ENCODE data around the gene GALE. TPM values are rescaled to one million over a fixed set of nuclear protein-coding genes. Genes with fewer than 3 reads are reported as not detected.

The GALE gene
- total and polyA plus RNA-seq, 4 donors, result 21.4 to 146 (median 80.0) TPM

DNA sequence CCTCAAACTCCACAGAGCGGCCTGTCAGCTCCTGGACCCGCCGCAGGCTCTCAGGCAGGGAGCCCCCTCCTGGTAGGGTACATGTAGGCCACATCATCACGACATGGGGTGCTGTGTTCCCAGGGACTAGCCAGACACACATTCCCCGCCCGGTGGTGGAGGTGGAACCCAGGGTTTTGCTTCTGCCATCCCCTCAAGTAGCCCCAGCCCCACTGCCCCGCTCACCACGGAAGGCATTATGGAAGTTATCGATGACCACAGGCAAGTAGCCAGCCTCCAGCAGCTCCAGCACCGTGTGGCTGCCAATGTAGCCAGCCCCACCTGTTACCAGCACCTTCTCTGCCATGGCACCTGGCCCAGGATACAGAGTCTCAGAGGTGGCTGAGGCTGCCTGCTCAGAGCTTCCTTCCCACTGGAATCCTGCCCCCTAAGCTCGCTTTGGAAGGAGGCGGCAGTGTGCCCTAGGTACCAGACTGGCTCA is 1.9 kb downstream of the GALE start:
- H3K9ac ChIP-seq (ENCODE audit: insufficient read depth in 1 of 2, low read length in 2 of 2), result no peak overlapping the region
- H3K9me3 ChIP-seq (ENCODE audit: control insufficient read depth in 4 of 4, insufficient read depth in 3 of 4, low read length in 3 of 4), result no peaks in the 10 kb centered on the region
- no peaks in the 10 kb centered on the region for H3K27me3 ChIP-seq (ENCODE audit: control insufficient read depth in 3 of 3, insufficient read depth in 3 of 3, low read length in 2 of 3)
- 82 to 88% methylated on average over 12 of the region's 12 CpGs for WGBS, 2 donors
- H3K4me1 ChIP-seq (ENCODE audit: control insufficient read depth in 5 of 5, insufficient read depth in 5 of 5, low read length in 5 of 5), result peaks cover 0 to 32% (median 14%) of the 10 kb centered on the region in 5 donors
- H3K4me3 ChIP-seq, result no peak overlapping the region
- no peak for ATAC-seq (ENCODE audit: insufficient read depth, low FRiP score)
- H3K27ac ChIP-seq (ENCODE audit: low read depth in 1 of 2, low read length in 1 of 2), result peak overlapping the region in 1 of 2 donors; percentile 97
- DNase-seq, result no peak
- TF ChIP-seq, protein P1, sequence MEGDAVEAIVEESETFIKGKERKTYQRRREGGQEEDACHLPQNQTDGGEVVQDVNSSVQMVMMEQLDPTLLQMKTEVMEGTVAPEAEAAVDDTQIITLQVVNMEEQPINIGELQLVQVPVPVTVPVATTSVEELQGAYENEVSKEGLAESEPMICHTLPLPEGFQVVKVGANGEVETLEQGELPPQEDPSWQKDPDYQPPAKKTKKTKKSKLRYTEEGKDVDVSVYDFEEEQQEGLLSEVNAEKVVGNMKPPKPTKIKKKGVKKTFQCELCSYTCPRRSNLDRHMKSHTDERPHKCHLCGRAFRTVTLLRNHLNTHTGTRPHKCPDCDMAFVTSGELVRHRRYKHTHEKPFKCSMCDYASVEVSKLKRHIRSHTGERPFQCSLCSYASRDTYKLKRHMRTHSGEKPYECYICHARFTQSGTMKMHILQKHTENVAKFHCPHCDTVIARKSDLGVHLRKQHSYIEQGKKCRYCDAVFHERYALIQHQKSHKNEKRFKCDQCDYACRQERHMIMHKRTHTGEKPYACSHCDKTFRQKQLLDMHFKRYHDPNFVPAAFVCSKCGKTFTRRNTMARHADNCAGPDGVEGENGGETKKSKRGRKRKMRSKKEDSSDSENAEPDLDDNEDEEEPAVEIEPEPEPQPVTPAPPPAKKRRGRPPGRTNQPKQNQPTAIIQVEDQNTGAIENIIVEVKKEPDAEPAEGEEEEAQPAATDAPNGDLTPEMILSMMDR (IDR thresholded peaks at IDR 0.05; ENCODE audit: control extremely low read depth, extremely low read depth), result no peak
- peaks cover 0 to 34% (median 3%) of the 10 kb centered on the region in 4 donors for H3K36me3 ChIP-seq (ENCODE audit: control insufficient read depth in 4 of 4, insufficient read depth in 4 of 4, low read length in 4 of 4)

DNA sequence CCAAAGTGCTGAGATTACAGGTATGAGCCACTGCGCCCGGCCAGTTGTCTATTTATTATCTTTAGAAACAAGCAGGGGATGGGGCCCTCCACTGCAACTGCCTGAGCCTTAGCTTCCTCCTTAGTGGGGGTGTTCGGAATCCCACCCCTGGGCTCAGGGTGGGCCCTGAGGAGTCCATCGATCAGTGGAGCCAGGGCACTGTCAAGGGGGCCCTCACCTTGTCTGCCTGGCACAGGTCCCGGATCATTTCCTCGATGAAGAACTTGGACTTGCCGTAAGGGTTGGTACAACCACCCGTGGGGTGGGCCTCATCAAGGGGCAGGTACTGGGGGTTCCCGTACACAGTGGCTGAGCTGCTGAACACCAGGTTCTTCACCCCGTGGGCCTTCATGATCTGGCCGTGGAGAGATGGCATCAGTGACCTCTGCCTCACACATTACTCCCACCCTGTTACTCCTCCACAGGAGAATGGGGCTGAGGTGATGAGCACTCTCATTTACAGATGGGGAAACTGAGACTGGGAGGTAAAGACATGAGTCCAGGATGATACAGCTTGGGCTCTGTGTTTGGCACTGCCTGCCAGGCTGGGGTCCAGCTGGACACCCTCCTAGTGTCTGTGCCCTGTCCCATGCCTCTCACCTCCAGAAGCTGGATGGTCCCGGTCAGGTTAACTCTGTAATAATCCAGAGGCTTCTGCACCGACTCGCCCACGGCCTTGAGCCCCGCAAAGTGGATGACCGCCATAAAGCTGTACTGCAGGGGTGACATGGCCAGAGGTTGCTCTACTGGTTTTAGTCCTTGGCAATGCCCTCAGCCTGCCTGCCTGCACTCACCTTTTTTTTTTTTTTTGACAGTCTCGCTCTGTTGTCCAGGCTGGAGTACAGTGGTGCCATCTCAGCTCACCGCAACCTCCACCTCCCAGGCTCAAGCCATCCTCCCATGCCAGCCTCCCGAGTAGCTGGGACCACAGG is 2.8 kb downstream of the GALE start:
- H3K4me3 ChIP-seq, result no peak overlapping the region
- H3K9me3 ChIP-seq (ENCODE audit: control insufficient read depth in 4 of 4, insufficient read depth in 3 of 4, low read length in 3 of 4), result peaks cover 0 to 1% (median 0%) of the 10 kb centered on the region in 4 donors
- DNase-seq (no peak), ATAC-seq (ENCODE audit: insufficient read depth, low FRiP score) (no peak)
- TF ChIP-seq, protein P1 (IDR thresholded peaks at IDR 0.05; ENCODE audit: control extremely low read depth, extremely low read depth), result no peak
- H3K9ac ChIP-seq (ENCODE audit: insufficient read depth in 1 of 2, low read length in 2 of 2), result no peak overlapping the region
- H3K4me1 ChIP-seq (ENCODE audit: control insufficient read depth in 5 of 5, insufficient read depth in 5 of 5, low read length in 5 of 5), result peaks cover 0 to 41% (median 17%) of the 10 kb centered on the region in 5 donors
- WGBS, 2 donors, result 75 to 84% methylated on average over 20 of the region's 20 CpGs
- no peaks in the 10 kb centered on the region for H3K27me3 ChIP-seq (ENCODE audit: control insufficient read depth in 3 of 3, insufficient read depth in 3 of 3, low read length in 2 of 3)
- peaks cover 0 to 43% (median 4%) of the 10 kb centered on the region in 4 donors for H3K36me3 ChIP-seq (ENCODE audit: control insufficient read depth in 4 of 4, insufficient read depth in 4 of 4, low read length in 4 of 4)
- peak overlapping the region in 1 of 2 donors; percentile 97 for H3K27ac ChIP-seq (ENCODE audit: low read depth in 1 of 2, low read length in 1 of 2)

GRCh38 chr1:23796466-23797271 is 3.9 kb downstream of the GALE start:
- TF ChIP-seq, protein P1 (IDR thresholded peaks at IDR 0.05; ENCODE audit: control extremely low read depth, extremely low read depth), result no peak
- ATAC-seq (ENCODE audit: insufficient read depth, low FRiP score) (no peak), DNase-seq (no peak)
- 77% methylated on average over 17 of the region's 17 CpGs for WGBS, 2 donors
- Histone ChIP-seq H3K27me3 (ENCODE audit: control insufficient read depth in 3 of 3, insufficient read depth in 3 of 3, low read length in 2 of 3) (no peaks in the 10 kb centered on the region), H3K4me1 (ENCODE audit: control insufficient read depth in 5 of 5, insufficient read depth in 5 of 5, low read length in 5 of 5) (peaks cover 4 to 46% (median 17%) of the 10 kb centered on the region in 5 donors), H3K36me3 (ENCODE audit: control insufficient read depth in 4 of 4, insufficient read depth in 4 of 4, low read length in 4 of 4) (peaks cover 0 to 44% (median 4%) of the 10 kb centered on the region in 4 donors), H3K9ac (ENCODE audit: insufficient read depth in 1 of 2, low read length in 2 of 2) (no peak overlapping the region), H3K4me3 (no peak overlapping the region), H3K27ac (ENCODE audit: low read depth in 1 of 2, low read length in 1 of 2) (peak overlapping the region in 1 of 2 donors; percentile 5), H3K9me3 (ENCODE audit: control insufficient read depth in 4 of 4, insufficient read depth in 3 of 4, low read length in 3 of 4) (peaks cover 0 to 1% (median 0%) of the 10 kb centered on the region in 4 donors)

All from lung (tissue), 12 donors.